Measurements from ENCODE around the gene DNAJC22. TPM values are rescaled to one million over a fixed set of nuclear protein-coding genes. Genes with fewer than 3 reads are reported as not detected.
"Not testable (repeated sequence)": the region's sequence is repeated elsewhere in the genome, so short reads cannot be mapped to it uniquely, and the experiment has no call there.

The DNAJC22 gene
- total RNA-seq, 2 experiments from 2014 or later = 0.14 TPM; not detected in 1

- H3K9me3 Mint-ChIP-seq; H3K27me3 Mint-ChIP-seq; intact Hi-C loops (cut with micrococcal nuclease); DNase-seq; POLR2A ChIA-PET; H3K4me3 Mint-ChIP-seq; H3K4me1 Mint-ChIP-seq (ENCODE audit: low read depth); ATAC-seq; H3K27ac Mint-ChIP-seq: not testable (repeated sequence)
- peaks cover 13% of the 10 kb centered on the region for H3K36me3 Mint-ChIP-seq (ENCODE audit: low read depth)
- TF ChIP-seq CTCF (IDR thresholded peaks at IDR 0.05) = peak; percentile 34
- CTCF ChIA-PET = interaction anchor here (0.7 to 4.7 kb wide), 5 partner anchors 22 to 69 kb away, joined by 3 to 42 read pairs (median 5); partner anchors contain the start of gene PRPH
Measured at GRCh38 chr12:49320411-49321103, 26.1 kb upstream of the DNAJC22 start.

GRCh38 chr12:49322367-49322707, 24.4 kb upstream of the DNAJC22 start:
- Mint-ChIP-seq H3K4me3 (peak overlapping the region; percentile 100), H3K4me1 (ENCODE audit: low read depth) (peaks cover 10% of the 10 kb centered on the region), H3K9me3 (no peaks in the 10 kb centered on the region), H3K36me3 (ENCODE audit: low read depth) (peaks cover 18% of the 10 kb centered on the region), H3K27ac (peak overlapping the region; percentile 92), H3K27me3 (no peaks in the 10 kb centered on the region)
- CTCF ChIA-PET = interaction anchor here (1.0 to 4.7 kb wide), 13 partner anchors 9 to 419 kb away, joined by 3 to 42 read pairs (median 11); partner anchors contain the start of genes C1QL4, DNAJC22, PRPH and TMBIM6
- TF ChIP-seq CTCF (IDR thresholded peaks at IDR 0.05) = no peak
- intact Hi-C loops (cut with micrococcal nuclease) = no loop called here
- POLR2A ChIA-PET = interaction anchor here (0.7 to 2.7 kb wide), 9 partner anchors 10 to 58 kb away, joined by 3 to 17 read pairs (median 5); partner anchors contain the start of genes PRPH and TUBA1C
- no peak for ATAC-seq
- no peak for DNase-seq

- Mint-ChIP-seq H3K27ac (peak within 1 kb of the TSS; percentile 92), H3K9me3 (no peaks in the 10 kb centered on the region), H3K4me1 (ENCODE audit: low read depth) (peaks cover 10% of the 10 kb centered on the region), H3K36me3 (ENCODE audit: low read depth) (peaks cover 23% of the 10 kb centered on the region), H3K4me3 (peak within 1 kb of the TSS; percentile 100), H3K27me3 (no peaks in the 10 kb centered on the region)
- ChIA-PET POLR2A (interaction anchor here (0.7 to 2.7 kb wide), 10 partner anchors 9 to 58 kb away, joined by 3 to 17 read pairs (median 4); partner anchors contain the start of genes PRPH and TUBA1C), CTCF (interaction anchor here (0.8 to 4.7 kb wide), 16 partner anchors 9 to 419 kb away, joined by 3 to 42 read pairs (median 4); partner anchors contain the start of genes C1QL4, DNAJC22, PRPH and TMBIM6)
- no peak for TF ChIP-seq CTCF (IDR thresholded peaks at IDR 0.05)
- intact Hi-C loops (cut with micrococcal nuclease) = no loop called here
- ATAC-seq = peak; percentile 96
- DNase-seq = peak; percentile 98
Measured at GRCh38 chr12:49322708-49323523, 23.8 kb upstream of the DNAJC22 start, which contains the start of gene TROAP. Gene TROAP, plus strand, starts transcription at chr12:49323255. Its CDS starts 354 bp downstream, at chr12:49323609.

- POLR2A ChIA-PET = interaction anchor here (1.1 to 2.7 kb wide), 6 partner anchors 8 to 59 kb away, joined by 3 to 17 read pairs (median 6); partner anchors contain the start of genes PRPH and TUBA1C
- peak overlapping the region; percentile 100 for H3K4me3 Mint-ChIP-seq
- H3K27ac Mint-ChIP-seq = peak overlapping the region; percentile 92
- DNase-seq (no peak), ATAC-seq (no peak)
- TF ChIP-seq CTCF (IDR thresholded peaks at IDR 0.05) = no peak
- peaks cover 23% of the 10 kb centered on the region for H3K36me3 Mint-ChIP-seq (ENCODE audit: low read depth)
- H3K9me3 Mint-ChIP-seq = no peaks in the 10 kb centered on the region
- intact Hi-C loops (cut with micrococcal nuclease) = no loop called here
- CTCF ChIA-PET = interaction anchor here (1.0 to 4.7 kb wide), 10 partner anchors 8 to 190 kb away, joined by 3 to 42 read pairs (median 13); partner anchors contain the start of genes C1QL4, DNAJC22 and PRPH
- H3K4me1 Mint-ChIP-seq (ENCODE audit: low read depth) = peaks cover 10% of the 10 kb centered on the region
- H3K27me3 Mint-ChIP-seq = no peaks in the 10 kb centered on the region
Measured at GRCh38 chr12:49323524-49324097, 23.1 kb upstream of the DNAJC22 start.

All from activated CD8-positive, alpha-beta T cell treated with anti-CD3 and anti-CD28 coated beads for 36 hours (primary cell).